CD1c-positive myeloid dendritic cell (primary cell): Measurements from ENCODE around the gene ADISSP.
A peak's percentile ranks its signal among the peaks of the same experiment; 100 is the strongest.

Experiments used
- DNase-seq: peaks from one replicate; pipeline ENCODE4 v3.0.0-alpha.2; 2016; ENCODE audit errors: extremely low spot score

The ADISSP gene

GRCh38 chr20:3781153-3781910 lies 13.8 kb upstream of the ADISSP start, which contains the start of gene SPEF1:
TSS of gene SPEF1 (minus strand) at chr20:3781448. CDS start at chr20:3781287, 161 bp downstream.
- DNase-seq = peak; percentile 94

GRCh38 chr20:3778976-3779375 lies 11.4 kb upstream of the ADISSP start:
- no peak for DNase-seq

GRCh38 chr20:3777716-3778629 lies 10.4 kb upstream of the ADISSP start:
- peak; percentile 57 for DNase-seq

GRCh38 chr20:3777381-3777715 lies 9.8 kb upstream of the ADISSP start:
- no peak for DNase-seq

GRCh38 chr20:3775457-3776108 lies 8.0 kb upstream of the ADISSP start:
- DNase-seq = no peak

GRCh38 chr20:3771552-3772058 lies 4.1 kb upstream of the ADISSP start:
- no peak for DNase-seq

- DNase-seq = peak; percentile 78
Observed at GRCh38 chr20:3768342-3769130, 983 bp upstream of the ADISSP start.

GRCh38 chr20:3767110-3767426 lies 485 bp downstream of the ADISSP start:
- DNase-seq = no peak

GRCh38 chr20:3766422-3767109 lies 987 bp downstream of the ADISSP start:
- no peak for DNase-seq

- DNase-seq = peak; percentile 62
Observed at GRCh38 chr20:3765171-3765882, 2.2 kb downstream of the ADISSP start.

- DNase-seq = no peak
Observed at GRCh38 chr20:3764659-3765058, 2.9 kb downstream of the ADISSP start.

GRCh38 chr20:3763671-3764601 lies 3.6 kb downstream of the ADISSP start:
- DNase-seq = peak; percentile 77

- DNase-seq = no peak
Observed at GRCh38 chr20:3760655-3761348, 6.8 kb downstream of the ADISSP start.

- no peak for DNase-seq
Observed at GRCh38 chr20:3759884-3760283, 7.7 kb downstream of the ADISSP start.

GRCh38 chr20:3759316-3759823 lies 8.2 kb downstream of the ADISSP start:
- no peak for DNase-seq

GRCh38 chr20:3758566-3758965 lies 9.0 kb downstream of the ADISSP start:
- no peak for DNase-seq

GRCh38 chr20:3757268-3757667 lies 10.3 kb downstream of the ADISSP start:
- no peak for DNase-seq

- no peak for DNase-seq
Observed at GRCh38 chr20:3755814-3756480, 11.6 kb downstream of the ADISSP start.
